ENCODE measurements around the gene TTC39C.

DNA sequence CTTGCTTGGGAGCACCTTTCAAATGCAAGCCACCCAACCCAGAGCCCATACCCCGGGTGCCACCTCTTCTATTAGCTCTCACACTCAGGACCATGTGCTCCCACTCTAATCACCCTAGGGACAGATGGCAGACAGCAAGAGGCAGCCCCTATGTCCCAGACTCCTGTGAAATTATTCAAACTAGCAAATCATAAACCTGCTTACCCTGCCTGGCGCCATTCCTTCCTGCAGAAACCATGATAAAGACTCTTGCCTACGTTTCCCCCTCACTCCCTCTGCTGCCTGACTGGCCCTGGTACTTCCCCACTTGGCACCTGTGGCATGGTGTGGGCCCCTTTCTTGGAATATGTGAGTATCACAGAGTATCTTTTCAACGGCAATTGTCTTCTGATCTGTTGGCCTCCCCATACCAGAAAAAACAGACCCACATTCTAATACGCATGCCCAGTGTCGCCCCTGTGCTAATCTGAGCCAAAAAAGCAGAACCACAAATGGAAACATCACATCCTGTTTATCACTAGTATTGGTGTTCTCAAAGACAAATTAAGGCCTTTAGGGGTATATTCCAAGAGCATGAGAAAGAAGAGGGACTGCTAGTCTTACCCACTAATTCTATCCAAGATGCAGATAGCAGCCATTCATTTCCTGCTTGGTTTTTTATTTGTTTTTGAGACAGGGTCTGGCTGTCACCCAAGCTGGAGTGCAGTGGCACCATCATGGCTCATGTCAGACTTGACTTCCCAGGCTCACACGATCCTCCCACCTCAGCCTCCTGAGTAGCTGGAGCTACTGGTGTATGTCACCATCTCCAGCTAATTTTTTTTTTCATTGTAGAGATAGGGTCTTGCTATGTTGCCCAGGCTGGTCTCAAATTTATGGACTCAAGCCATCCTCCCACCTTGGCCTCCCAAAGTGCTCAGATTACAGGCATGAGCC lies 44.1 kb upstream of the TTC39C start:
- no peak for TF ChIP-seq POLR2A (IDR thresholded peaks at IDR 0.05)
- TF ChIP-seq, protein P1, sequence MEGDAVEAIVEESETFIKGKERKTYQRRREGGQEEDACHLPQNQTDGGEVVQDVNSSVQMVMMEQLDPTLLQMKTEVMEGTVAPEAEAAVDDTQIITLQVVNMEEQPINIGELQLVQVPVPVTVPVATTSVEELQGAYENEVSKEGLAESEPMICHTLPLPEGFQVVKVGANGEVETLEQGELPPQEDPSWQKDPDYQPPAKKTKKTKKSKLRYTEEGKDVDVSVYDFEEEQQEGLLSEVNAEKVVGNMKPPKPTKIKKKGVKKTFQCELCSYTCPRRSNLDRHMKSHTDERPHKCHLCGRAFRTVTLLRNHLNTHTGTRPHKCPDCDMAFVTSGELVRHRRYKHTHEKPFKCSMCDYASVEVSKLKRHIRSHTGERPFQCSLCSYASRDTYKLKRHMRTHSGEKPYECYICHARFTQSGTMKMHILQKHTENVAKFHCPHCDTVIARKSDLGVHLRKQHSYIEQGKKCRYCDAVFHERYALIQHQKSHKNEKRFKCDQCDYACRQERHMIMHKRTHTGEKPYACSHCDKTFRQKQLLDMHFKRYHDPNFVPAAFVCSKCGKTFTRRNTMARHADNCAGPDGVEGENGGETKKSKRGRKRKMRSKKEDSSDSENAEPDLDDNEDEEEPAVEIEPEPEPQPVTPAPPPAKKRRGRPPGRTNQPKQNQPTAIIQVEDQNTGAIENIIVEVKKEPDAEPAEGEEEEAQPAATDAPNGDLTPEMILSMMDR (IDR thresholded peaks at IDR 0.05 in 8 of 11, conservative IDR thresholded peaks at IDR 0.05 in 3 of 11), result no peak
